B cell (primary cell): ENCODE data around the gene PSMD11.

Source experiments
- EZH2 ChIP-seq: IDR thresholded peaks from 2 replicates; pipeline ENCODE4 v1.6.1; 2012; ENCODE audit warnings: borderline replicate concordance, low read depth, mild to moderate bottlenecking, moderate library complexity, low read length; ENCODE audit not compliant: insufficient read depth, poor library complexity, severe bottlenecking
- TF ChIP-seq, protein P1 (sequence below): fragments of 200-600 bp; IDR thresholded peaks from one replicate; pipeline ENCODE4 v1.8.0; 2022; ENCODE audit warnings: antibody characterized with exemption, mild to moderate bottlenecking

DNA sequence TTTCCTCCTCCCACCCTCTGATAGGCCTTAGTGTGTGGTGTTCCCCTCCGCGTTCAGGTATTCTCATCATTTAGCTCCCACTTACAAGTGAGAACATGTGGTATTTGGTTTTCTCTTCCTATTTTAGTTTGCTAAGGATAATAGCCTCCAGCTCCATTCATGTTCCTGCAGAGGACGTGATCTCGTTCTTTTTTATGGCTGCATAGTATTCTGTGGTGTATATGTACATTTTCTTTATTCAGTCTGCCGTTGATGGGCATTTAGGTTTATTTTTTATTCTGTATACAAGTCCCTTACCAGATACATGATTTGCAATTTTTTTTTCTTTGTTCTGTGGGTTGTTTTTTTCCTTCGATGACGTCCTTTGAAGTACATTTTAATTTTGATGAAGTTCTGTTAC, 23.6 kb downstream of the PSMD11 start:
- TF ChIP-seq, protein P1, sequence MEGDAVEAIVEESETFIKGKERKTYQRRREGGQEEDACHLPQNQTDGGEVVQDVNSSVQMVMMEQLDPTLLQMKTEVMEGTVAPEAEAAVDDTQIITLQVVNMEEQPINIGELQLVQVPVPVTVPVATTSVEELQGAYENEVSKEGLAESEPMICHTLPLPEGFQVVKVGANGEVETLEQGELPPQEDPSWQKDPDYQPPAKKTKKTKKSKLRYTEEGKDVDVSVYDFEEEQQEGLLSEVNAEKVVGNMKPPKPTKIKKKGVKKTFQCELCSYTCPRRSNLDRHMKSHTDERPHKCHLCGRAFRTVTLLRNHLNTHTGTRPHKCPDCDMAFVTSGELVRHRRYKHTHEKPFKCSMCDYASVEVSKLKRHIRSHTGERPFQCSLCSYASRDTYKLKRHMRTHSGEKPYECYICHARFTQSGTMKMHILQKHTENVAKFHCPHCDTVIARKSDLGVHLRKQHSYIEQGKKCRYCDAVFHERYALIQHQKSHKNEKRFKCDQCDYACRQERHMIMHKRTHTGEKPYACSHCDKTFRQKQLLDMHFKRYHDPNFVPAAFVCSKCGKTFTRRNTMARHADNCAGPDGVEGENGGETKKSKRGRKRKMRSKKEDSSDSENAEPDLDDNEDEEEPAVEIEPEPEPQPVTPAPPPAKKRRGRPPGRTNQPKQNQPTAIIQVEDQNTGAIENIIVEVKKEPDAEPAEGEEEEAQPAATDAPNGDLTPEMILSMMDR, result no peak
- TF ChIP-seq EZH2, result no peak
